HepG2 (cell line): Measurements from ENCODE around the gene INPP5E. TPM values are rescaled to one million over a fixed set of nuclear protein-coding genes. Genes with fewer than 3 reads are reported as not detected.

Experiments used
- ATAC-seq: fragments of 200-7000 bp; cut with Tn5 transposase; 3 replicates; pipeline ENCODE4 v1.9.1; 2020; ENCODE audit warnings: mild to moderate bottlenecking, moderate library complexity
- BruUV-seq: library from RNA; stranded (reverse); fragments of 400-500 nt; replicated peaks from 2 replicates; lab custom pipeline; 2021; lab: Mats Ljungman, UMichigan
- CTCF ChIA-PET: fragments of 300-600 bp; formaldehyde crosslinking; extraction: SDS; loops from one replicate; lab custom pipeline; 2021; ENCODE audit warnings: low total read pairs, inconsistent platforms, low intra/inter-chr PET ratio; lab: Yijun Ruan, JAX
- POLR2A ChIA-PET: fragments of 350-600 bp; sonication (Branson Sonifier 250); formaldehyde crosslinking; loops from one replicate; lab custom pipeline; 2020; ENCODE audit warnings: antibody characterized with exemption, inconsistent platforms; lab: Yijun Ruan, JAX
- DNase-seq: peaks from one replicate; pipeline ENCODE4 v3.0.0-alpha.2; 2015; ENCODE audit warnings: low spot score
- FAIRE-seq: peaks from 3 replicates; lab custom pipeline; 2011; peaks lifted over from hg19 to GRCh38; lab: Jason Lieb, UNC
- H2AFZ ChIP-seq: one replicate; pipeline ENCODE4 v1.6.1; 2011; ENCODE audit warnings: low read length, inconsistent platforms
- H3K27ac ChIP-seq: fragments of 300-600 bp; 3 replicates; pipeline ENCODE4 v1.8.0; 2011; ENCODE audit warnings: mixed run types, mild to moderate bottlenecking, mixed read lengths, low read length, inconsistent platforms; ENCODE audit not compliant: insufficient read depth; ENCODE audit errors: extremely low read length
- H3K27me3 ChIP-seq, 2 experiments: fragments of 200-600 bp in 1 of 2; 2 replicates in 1 of 2; 3 replicates in 1 of 2; pipeline versions ENCODE4 v1.6.0 to v1.8.0; 2011; ENCODE audit warnings: low read length in 2 of 2, mild to moderate bottlenecking in 2 of 2, moderate library complexity in 2 of 2, inconsistent platforms in 1 of 2; ENCODE audit not compliant: insufficient read depth in 2 of 2, control insufficient read depth in 1 of 2
- H3K36me3 ChIP-seq, 2 experiments: fragments of 200-600 bp in 1 of 2; replicated peaks in 1 of 2; 2 replicates in 1 of 2; 3 replicates in 1 of 2; pipeline versions ENCODE4 v1.5.1 to v1.8.0; 2011; ENCODE audit warnings: low read length in 2 of 2, inconsistent platforms in 1 of 2; ENCODE audit not compliant: insufficient read depth in 2 of 2, control insufficient read depth in 1 of 2
- H3K4me1 ChIP-seq: 2 replicates; pipeline ENCODE4 v1.5.1; 2012; ENCODE audit warnings: low read length, inconsistent platforms; ENCODE audit not compliant: insufficient read depth
- H3K4me2 ChIP-seq: 2 replicates; pipeline ENCODE4 v1.6.0; 2011; ENCODE audit warnings: low read depth, low read length, inconsistent platforms
- H3K4me3 ChIP-seq, 3 experiments: fragments of 200-600 bp in 1 of 3; sonication (generic), shearing (Covaris generic) in 1 of 3; replicated peaks in 1 of 3; 2 replicates each; pipeline ENCODE4 v1.5.1; 2011 to 2016; ENCODE audit warnings: low read length in 3 of 3, inconsistent platforms in 2 of 3, low read depth in 2 of 3, mild to moderate bottlenecking in 2 of 3, control low read depth in 1 of 3, mixed read lengths in 1 of 3; ENCODE audit not compliant: insufficient read depth in 1 of 3
- H3K79me2 ChIP-seq: one replicate; pipeline ENCODE4 v1.6.1; 2011; ENCODE audit warnings: low read length, inconsistent platforms; ENCODE audit not compliant: insufficient read depth
- H3K9ac ChIP-seq: 2 replicates; pipeline ENCODE4 v1.6.0; 2011; ENCODE audit warnings: mild to moderate bottlenecking, low read depth, low read length, inconsistent platforms; ENCODE audit not compliant: insufficient read depth
- H3K9me3 ChIP-seq: 2 replicates; pipeline ENCODE4 v1.5.1; 2012; ENCODE audit warnings: mild to moderate bottlenecking, low read length
- H4K20me1 ChIP-seq: 2 replicates; pipeline ENCODE4 v1.6.0; 2011; ENCODE audit warnings: inconsistent platforms, mild to moderate bottlenecking, low read length, moderate library complexity; ENCODE audit not compliant: insufficient read depth
- AGO2 ChIP-seq: fragments of 200-400 bp; formaldehyde crosslinking; optimal IDR thresholded peaks from 2 replicates; pipeline ENCODE3; 2017; ENCODE audit warnings: mild to moderate bottlenecking, low read depth, low read length, moderate library complexity
- AHDC1 ChIP-seq: sonication (generic); formaldehyde crosslinking; IDR thresholded peaks from 2 replicates; pipeline ENCODE4 v1.5.1; 2020; ENCODE audit warnings: mild to moderate bottlenecking, missing genetic modification reagents, borderline replicate concordance
- CEBPB ChIP-seq: IDR thresholded peaks from 2 replicates; pipeline ENCODE4 v1.6.1; 2011; ENCODE audit warnings: low read depth, low read length, improper control_type of control experiment, borderline replicate concordance
- EED ChIP-seq: sonication (generic); formaldehyde crosslinking; IDR thresholded peaks from 2 replicates; pipeline ENCODE4 v1.5.0; 2020; ENCODE audit warnings: mild to moderate bottlenecking, missing genetic modification reagents
- HDAC1 ChIP-seq: sonication (generic); formaldehyde crosslinking; IDR thresholded peaks from 2 replicates; pipeline ENCODE4 v1.5.1; 2020; ENCODE audit warnings: mild to moderate bottlenecking, missing genetic modification reagents
- HDAC2 ChIP-seq: sonication (generic); formaldehyde crosslinking; IDR thresholded peaks from 2 replicates; pipeline ENCODE4 v1.4.0; 2020; ENCODE audit warnings: missing genetic modification reagents
- RBFOX2 ChIP-seq: fragments of 200-400 bp; formaldehyde crosslinking; IDR thresholded peaks from 2 replicates; pipeline ENCODE4 v1.6.1; 2017; ENCODE audit warnings: low read depth, mild to moderate bottlenecking, low read length
- WGBS: methylation state at CpG from one replicate; pipeline ENCODE4 v1.1.6; 2017; ENCODE audit warnings: low lambda C conversion rate; 5-methylcytosine and 5-hydroxymethylcytosine counted together
- in situ Hi-C: cut with HindIII; loops from 2 replicates; pipeline ENCODE4 v1.10.0; 2017; ENCODE audit warnings: low pct_unique_long_range_greater_than_20kb; ENCODE audit not compliant: extremely low pct_ligation_motif_present
- intact Hi-C: fragments of 100-400 bp; cut with micrococcal nuclease; formaldehyde crosslinking; loops from one replicate; pipeline ENCODE4 v1.10.0; 2022; ENCODE audit not compliant: unreplicated experiment
- polyA plus RNA-seq, 8 experiments: library from polyadenylated mRNA; depleted of rRNA in 3 of 8; stranded (reverse) in 7 of 8; unstranded in 1 of 8; fragments of >200 nt; fragmentation: Illumina TruSeq in 4 of 8; extraction: Trizol in 4 of 8; gene quantifications; 2 replicates each; pipeline versions ENCODE4 v1.2.1 to v1.2.3, GENCODE V29; 2011 to 2016; ENCODE audit warnings: low read depth in 4 of 8, missing spikeins in 1 of 8, mixed read lengths in 1 of 8; ENCODE audit not compliant: insufficient read depth in 1 of 8
- total RNA-seq, 5 experiments: library from RNA; depleted of rRNA; stranded (reverse); fragments of >200 nt; fragmentation: Illumina TruSeq; extraction: Trizol; gene quantifications; 2 replicates each; pipeline ENCODE4 v1.2.3, GENCODE V29; 2016; ENCODE audit warnings: low read depth in 1 of 5

INPP5E gene
- total and polyA plus RNA-seq, 2 of the 13 experiments (the other 11 are each of a cell fraction or from before 2014, with no cell fraction given) = 5.5 TPM

GRCh38 chr9:136394312-136395019, 45.2 kb downstream of the INPP5E start:
- Histone ChIP-seq H3K79me2 (peaks cover 19% of the 10 kb centered on the region), H3K27me3 (no peaks in the 10 kb centered on the region), H3K36me3 (peaks cover 27 to 63% of the 10 kb centered on the region in 2 experiments; a peak in 4 of 5 replicates), H4K20me1 (0 out of 2 replicates have a peak, but pooled peaks cover 2% of the 10 kb centered on the region), H3K4me3 (no peak overlapping the region), H3K9ac (no peak overlapping the region), H3K9me3 (no peaks in the 10 kb centered on the region), H2AFZ (no peak overlapping the region), H3K4me2 (no peak overlapping the region), H3K27ac (no peak overlapping the region), H3K4me1 (peaks cover 12% of the 10 kb centered on the region)
- WGBS = 94% methylated on average over 15 of the region's 21 CpGs
- FAIRE-seq = no peak
- in situ Hi-C loops (no loop called here), intact Hi-C loops (no loop called here)
- no peak for ATAC-seq
- ChIA-PET CTCF (no interaction called here), POLR2A (interaction anchor here (1.3 kb wide), 1 partner anchor 16 kb away, joined by 3 read pairs; no protein-coding TSS in a partner anchor)
- 0 out of 2 replicates have a peak, but pooled peaks have one; percentile 19 for TF ChIP-seq RBFOX2
- TF ChIP-seq AHDC1 (CRISPR knock-in tag) = no peak
- no peak for TF ChIP-seq HDAC2 (CRISPR knock-in tag)
- peak; percentile 75 for TF ChIP-seq AGO2
- TF ChIP-seq CEBPB = no peak
- no peak for TF ChIP-seq EED (CRISPR knock-in tag)
- TF ChIP-seq HDAC1 (CRISPR knock-in tag) = no peak
- no TSS peak for BruUV-seq
- DNase-seq = no peak
